AG04450 (cell line): ENCODE results near the gene C10orf120. TPM values are rescaled to one million over a fixed set of nuclear protein-coding genes. Genes with fewer than 3 reads are reported as not detected.

Source experiments
- CTCF ChIA-PET: fragments of 300-600, 350-600 bp; formaldehyde crosslinking; extraction: SDS; loops from one replicate; lab custom pipeline; 2022; ENCODE audit warnings: antibody characterized with exemption, inconsistent platforms; lab: Charles Lee
- POLR2A ChIA-PET: fragments of 350-600 bp; formaldehyde crosslinking; extraction: SDS; loops from one replicate; lab custom pipeline; 2021; ENCODE audit warnings: antibody characterized with exemption, inconsistent platforms; lab: Yijun Ruan, JAX
- DNase-seq: peaks from one replicate; pipeline ENCODE4 v3.0.0-alpha.2; 2011; ENCODE audit warnings: low read depth, low spot score
- H3K27ac ChIP-seq: one replicate; pipeline ENCODE4 v1.5.1; 2012; ENCODE audit warnings: low read depth, low read length, control low read depth
- H3K27me3 ChIP-seq: one replicate; pipeline ENCODE4 v1.6.0; 2012; ENCODE audit warnings: low read length; ENCODE audit not compliant: control insufficient read depth, insufficient read depth
- H3K4me3 ChIP-seq: 2 replicates; pipeline ENCODE4 v1.5.1; 2011; ENCODE audit warnings: mild to moderate bottlenecking, low read depth, low read length, control low read depth
- H3K9me3 ChIP-seq: 2 replicates; pipeline ENCODE4 v1.5.1; 2012; ENCODE audit warnings: low read length; ENCODE audit not compliant: control insufficient read depth, insufficient read depth
- CTCF ChIP-seq: IDR thresholded peaks from 2 replicates; pipeline ENCODE4 v1.5.1; 2011; ENCODE audit warnings: low read depth, low read length, control low read depth, inconsistent platforms
- polyA plus RNA-seq: library from polyadenylated mRNA; depleted of rRNA; stranded (reverse); fragments of >200 nt; gene quantifications from 2 replicates; pipeline ENCODE4 v1.2.3, GENCODE V29; 2011

C10orf120 gene
- polyA plus RNA-seq, 1 experiment, result not detected

GRCh38 chr10:122665329-122665860 is 34.3 kb downstream of the C10orf120 start:
- no peaks in the 10 kb centered on the region for H3K9me3 ChIP-seq
- H3K4me3 ChIP-seq, result no peak overlapping the region
- CTCF ChIA-PET, result no interaction called here
- H3K27ac ChIP-seq, result no peak overlapping the region
- H3K27me3 ChIP-seq, result no peaks in the 10 kb centered on the region
- no peak for DNase-seq
- no peak for TF ChIP-seq CTCF
- POLR2A ChIA-PET, result no interaction called here

- H3K4me3 ChIP-seq, result no peak overlapping the region
- H3K27ac ChIP-seq, result no peak overlapping the region
- POLR2A ChIA-PET, result no interaction called here
- no peaks in the 10 kb centered on the region for H3K27me3 ChIP-seq
- no peak for DNase-seq
- CTCF ChIA-PET, result no interaction called here
- no peaks in the 10 kb centered on the region for H3K9me3 ChIP-seq
- no peak for TF ChIP-seq CTCF
Observed at GRCh38 chr10:122664501-122664900, 35.1 kb downstream of the C10orf120 start.

GRCh38 chr10:122663516-122664130 is 36.0 kb downstream of the C10orf120 start:
- no peaks in the 10 kb centered on the region for H3K9me3 ChIP-seq
- no peak overlapping the region for H3K4me3 ChIP-seq
- POLR2A ChIA-PET, result no interaction called here
- TF ChIP-seq CTCF, result no peak
- no peak for DNase-seq
- H3K27ac ChIP-seq, result no peak overlapping the region
- H3K27me3 ChIP-seq, result no peaks in the 10 kb centered on the region
- CTCF ChIA-PET, result no interaction called here

GRCh38 chr10:122662231-122662630 is 37.4 kb downstream of the C10orf120 start:
- no peaks in the 10 kb centered on the region for H3K9me3 ChIP-seq
- no peak overlapping the region for H3K27ac ChIP-seq
- TF ChIP-seq CTCF, result no peak
- DNase-seq, result no peak
- H3K27me3 ChIP-seq, result no peaks in the 10 kb centered on the region
- CTCF ChIA-PET, result no interaction called here
- POLR2A ChIA-PET, result no interaction called here
- no peak overlapping the region for H3K4me3 ChIP-seq

GRCh38 chr10:122660696-122661095 is 39.0 kb downstream of the C10orf120 start:
- no peak for TF ChIP-seq CTCF
- ChIA-PET CTCF (no interaction called here), POLR2A (no interaction called here)
- Histone ChIP-seq H3K9me3 (no peaks in the 10 kb centered on the region), H3K4me3 (no peak overlapping the region), H3K27me3 (no peaks in the 10 kb centered on the region), H3K27ac (no peak overlapping the region)
- DNase-seq, result no peak
